ENCODE data around the gene FBL. TPM values are rescaled to one million over a fixed set of nuclear protein-coding genes. Genes with fewer than 3 reads are reported as not detected.
"Not testable (repeated sequence)": the region's sequence is repeated elsewhere in the genome, so short reads cannot be mapped to it uniquely, and the experiment has no call there.

FBL gene
- total RNA-seq, 1 experiment from 2014 or later = 189 TPM

DNA sequence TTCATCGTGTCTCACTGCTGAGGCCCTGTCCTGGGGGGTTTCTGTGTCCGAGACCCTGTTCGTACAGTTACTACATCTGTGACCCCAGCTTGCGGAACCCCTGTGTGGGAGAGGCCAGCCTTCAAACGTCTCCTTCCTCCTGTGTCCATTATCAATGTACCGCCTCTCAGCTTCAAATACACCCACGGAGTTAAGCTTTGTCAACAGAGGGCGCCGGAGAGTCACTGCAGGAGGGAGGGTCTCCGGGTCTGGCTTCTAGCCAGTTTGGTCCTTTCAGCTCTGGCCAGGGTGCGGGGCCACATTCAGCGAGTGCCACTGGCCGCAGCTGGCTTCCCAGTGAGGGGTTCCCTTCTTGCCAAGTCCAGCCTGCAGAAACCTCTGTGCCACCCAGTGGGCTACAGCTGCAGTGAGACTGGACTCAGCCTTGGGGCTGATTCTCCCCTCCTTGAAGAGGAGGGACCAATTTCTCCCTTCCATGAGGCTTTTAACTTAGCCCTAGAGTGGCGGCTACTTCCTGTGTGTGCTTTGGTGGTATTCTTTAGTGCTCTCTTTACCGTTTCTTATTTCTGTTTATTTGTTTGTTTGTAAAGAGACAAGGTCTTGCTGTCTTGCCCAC is 35.4 kb upstream of the FBL start:
- not testable (repeated sequence) for H3K9me3 ChIP-seq (replicated peaks); H3K27ac ChIP-seq; H3K4me3 ChIP-seq; DNase-seq (ENCODE audit: low read depth in 1 of 2, low spot score in 2 of 2); H3K27me3 ChIP-seq (replicated peaks); H3K4me1 ChIP-seq (replicated peaks); H3K36me3 ChIP-seq

- not testable (repeated sequence) for H3K27me3 ChIP-seq (replicated peaks); H3K9me3 ChIP-seq (replicated peaks); H3K36me3 ChIP-seq; DNase-seq (ENCODE audit: low read depth in 1 of 2, low spot score in 2 of 2); H3K4me1 ChIP-seq (replicated peaks); H3K27ac ChIP-seq; H3K4me3 ChIP-seq
Observed at GRCh38 chr19:39880241-39880640, 34.1 kb upstream of the FBL start.

DNA sequence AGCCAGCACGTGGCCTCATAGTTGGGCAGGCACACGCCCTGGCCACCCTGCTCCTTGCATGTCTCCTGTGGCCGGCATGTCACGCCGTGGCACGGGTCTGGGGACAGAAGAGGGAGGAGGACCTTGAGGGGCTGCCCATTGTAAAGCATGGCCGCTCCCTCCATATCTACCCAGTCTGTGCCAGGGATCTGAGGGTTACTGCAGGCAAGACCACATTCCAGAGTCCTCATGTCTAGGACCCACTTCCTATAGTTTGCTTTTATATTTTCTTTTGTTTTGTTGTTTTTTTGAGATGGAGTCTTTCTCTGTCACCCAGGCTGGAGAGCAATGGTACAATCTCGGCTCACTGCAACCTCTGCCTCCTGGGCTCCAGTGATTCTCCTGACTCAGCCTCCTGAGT is 33.6 kb upstream of the FBL start:
- H3K27ac ChIP-seq; H3K4me1 ChIP-seq (replicated peaks); H3K9me3 ChIP-seq (replicated peaks); H3K4me3 ChIP-seq; H3K36me3 ChIP-seq; DNase-seq (ENCODE audit: low read depth in 1 of 2, low spot score in 2 of 2); H3K27me3 ChIP-seq (replicated peaks): not testable (repeated sequence)

- not testable (repeated sequence) for H3K4me1 ChIP-seq (replicated peaks); H3K4me3 ChIP-seq; H3K9me3 ChIP-seq (replicated peaks); H3K36me3 ChIP-seq; H3K27me3 ChIP-seq (replicated peaks); DNase-seq (ENCODE audit: low read depth in 1 of 2, low spot score in 2 of 2); H3K27ac ChIP-seq
Observed at GRCh38 chr19:39878866-39879265, 32.7 kb upstream of the FBL start.

DNA sequence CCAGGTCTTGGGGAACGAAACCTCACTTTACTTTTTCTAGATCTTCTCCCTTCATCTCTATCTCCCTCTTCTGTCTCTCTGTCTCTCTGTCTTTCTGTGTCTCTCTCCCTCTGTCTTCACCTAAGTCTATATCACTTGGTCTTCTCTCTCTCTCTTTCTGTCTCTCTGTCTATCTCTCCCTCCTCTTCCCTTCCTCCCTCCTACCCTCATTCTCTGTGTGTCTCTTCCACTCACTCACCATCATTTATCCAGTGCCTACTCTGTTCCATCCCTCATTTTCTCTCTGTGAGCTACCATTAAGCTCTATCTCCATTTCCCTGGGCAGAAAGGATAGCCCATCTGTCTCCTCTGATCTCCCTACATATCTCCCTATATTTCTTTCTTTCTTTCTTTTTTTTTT is 32.2 kb upstream of the FBL start:
- Histone ChIP-seq H3K9me3 (replicated peaks) (no peaks in the 10 kb centered on the region), H3K4me1 (replicated peaks) (no peaks in the 10 kb centered on the region), H3K4me3 (no peak overlapping the region), H3K36me3 (no peaks in the 10 kb centered on the region), H3K27ac (no peak overlapping the region), H3K27me3 (replicated peaks) (no peaks in the 10 kb centered on the region)
- no peak for DNase-seq (ENCODE audit: low read depth in 1 of 2, low spot score in 2 of 2)

GRCh38 chr19:39877982-39878381 is 31.8 kb upstream of the FBL start:
- H3K27ac ChIP-seq; H3K9me3 ChIP-seq (replicated peaks); H3K4me3 ChIP-seq; DNase-seq (ENCODE audit: low read depth in 1 of 2, low spot score in 2 of 2); H3K4me1 ChIP-seq (replicated peaks); H3K27me3 ChIP-seq (replicated peaks); H3K36me3 ChIP-seq: not testable (repeated sequence)

DNA sequence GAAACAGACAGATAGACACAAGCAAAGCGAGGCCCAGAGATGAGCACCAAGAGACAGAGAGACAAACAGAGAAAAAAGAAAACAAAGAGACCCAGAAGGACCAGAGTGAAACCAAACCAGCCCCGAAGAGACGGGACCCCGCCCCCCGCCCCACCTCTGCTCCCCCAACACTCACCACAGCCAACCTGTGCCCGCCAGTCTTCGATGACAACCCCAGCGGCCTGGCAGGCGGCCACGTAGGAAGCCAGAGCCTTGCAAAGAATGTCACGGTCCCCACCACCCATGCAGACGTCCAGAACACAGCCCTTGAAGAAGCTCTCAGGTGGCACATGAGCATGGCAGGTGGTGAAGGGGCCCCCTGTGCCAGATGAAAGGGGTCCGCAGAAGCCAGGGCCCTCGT is 31.3 kb upstream of the FBL start:
- not testable (repeated sequence) for H3K36me3 ChIP-seq; H3K9me3 ChIP-seq (replicated peaks); DNase-seq (ENCODE audit: low read depth in 1 of 2, low spot score in 2 of 2); H3K4me3 ChIP-seq; H3K27me3 ChIP-seq (replicated peaks); H3K27ac ChIP-seq; H3K4me1 ChIP-seq (replicated peaks)

GRCh38 chr19:39876486-39876885 is 30.3 kb upstream of the FBL start:
- H3K36me3 ChIP-seq; H3K27me3 ChIP-seq (replicated peaks); H3K27ac ChIP-seq; DNase-seq (ENCODE audit: low read depth in 1 of 2, low spot score in 2 of 2); H3K4me3 ChIP-seq; H3K4me1 ChIP-seq (replicated peaks); H3K9me3 ChIP-seq (replicated peaks): not testable (repeated sequence)

DNA sequence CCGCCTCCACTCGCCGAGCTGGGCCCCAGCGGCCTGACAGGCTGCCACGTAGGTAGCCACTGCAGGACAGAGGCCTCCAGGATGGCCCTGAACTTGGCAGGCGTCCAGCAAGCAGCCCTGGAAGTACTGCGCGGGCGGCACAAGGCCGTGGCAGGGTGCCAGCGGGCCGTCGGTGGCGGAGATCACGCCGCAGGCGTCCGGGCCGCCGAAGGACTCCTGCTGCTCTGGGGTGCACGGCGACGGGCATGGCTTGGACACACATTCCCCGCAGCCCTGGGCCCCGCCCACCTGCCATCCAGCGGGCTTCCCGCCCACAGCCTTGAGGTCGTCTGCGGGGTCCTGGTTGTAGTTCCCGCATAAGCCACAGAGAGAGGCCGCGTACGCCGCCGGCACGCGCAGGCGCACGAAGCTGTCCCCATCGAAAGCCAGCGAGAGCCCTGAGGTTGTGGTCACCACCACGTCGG is 29.3 kb upstream of the FBL start:
- not testable (repeated sequence) for H3K27ac ChIP-seq; DNase-seq (ENCODE audit: low read depth in 1 of 2, low spot score in 2 of 2); H3K27me3 ChIP-seq (replicated peaks); H3K4me3 ChIP-seq; H3K36me3 ChIP-seq; H3K4me1 ChIP-seq (replicated peaks); H3K9me3 ChIP-seq (replicated peaks)

- H3K27me3 ChIP-seq (replicated peaks) = no peaks in the 10 kb centered on the region; the same call in 1 of the 2 replicates
- no peak overlapping the region for H3K4me3 ChIP-seq
- H3K36me3 ChIP-seq = no peaks in the 10 kb centered on the region
- H3K27ac ChIP-seq = no peak overlapping the region
- DNase-seq (ENCODE audit: low read depth in 1 of 2, low spot score in 2 of 2) = no peak
- H3K9me3 ChIP-seq (replicated peaks) = no peaks in the 10 kb centered on the region
- H3K4me1 ChIP-seq (replicated peaks) = no peaks in the 10 kb centered on the region
Observed at GRCh38 chr19:39874404-39874803, 28.2 kb upstream of the FBL start.

GRCh38 chr19:39873385-39873784 is 27.2 kb upstream of the FBL start:
- DNase-seq (ENCODE audit: low read depth in 1 of 2, low spot score in 2 of 2) = no peak
- Histone ChIP-seq H3K27me3 (replicated peaks) (no peaks in the 10 kb centered on the region; the same call in 1 of the 2 replicates), H3K9me3 (replicated peaks) (no peaks in the 10 kb centered on the region), H3K36me3 (no peaks in the 10 kb centered on the region), H3K4me1 (replicated peaks) (no peaks in the 10 kb centered on the region), H3K27ac (no peak overlapping the region), H3K4me3 (no peak overlapping the region)

- H3K9me3 ChIP-seq (replicated peaks) = no peaks in the 10 kb centered on the region
- no peaks in the 10 kb centered on the region for H3K4me1 ChIP-seq (replicated peaks)
- H3K27ac ChIP-seq = no peak overlapping the region
- H3K4me3 ChIP-seq = no peak overlapping the region
- peaks cover 3% of the 10 kb centered on the region; the same call in 1 of the 2 replicates for H3K27me3 ChIP-seq (replicated peaks)
- no peak for DNase-seq (ENCODE audit: low read depth in 1 of 2, low spot score in 2 of 2)
- no peaks in the 10 kb centered on the region for H3K36me3 ChIP-seq
Observed at GRCh38 chr19:39871886-39872866, 26.0 kb upstream of the FBL start.

DNA sequence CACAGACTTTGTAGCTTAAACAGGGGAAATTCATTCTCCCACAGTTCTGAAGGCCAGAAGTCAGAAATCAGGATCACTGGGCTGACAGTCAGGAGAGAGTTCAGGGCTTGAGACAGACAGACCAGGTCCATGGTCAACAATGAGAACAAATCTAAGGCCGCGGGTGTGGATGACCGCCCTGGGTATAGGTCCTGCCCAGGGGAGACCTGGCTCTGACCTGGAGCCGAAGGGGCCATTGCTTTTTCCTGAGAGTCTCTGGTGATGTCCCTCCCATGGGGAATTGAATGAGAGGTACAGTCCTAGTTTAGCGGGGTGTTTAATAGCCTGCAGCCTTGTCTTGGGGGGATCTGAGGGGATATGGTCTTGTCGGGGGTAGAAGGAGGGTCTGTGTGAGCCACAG is 25.2 kb upstream of the FBL start:
- H3K27ac ChIP-seq = no peak overlapping the region
- no peaks in the 10 kb centered on the region for H3K9me3 ChIP-seq (replicated peaks)
- peaks cover 5% of the 10 kb centered on the region; the same call in 1 of the 2 replicates for H3K27me3 ChIP-seq (replicated peaks)
- DNase-seq (ENCODE audit: low read depth in 1 of 2, low spot score in 2 of 2) = no peak
- no peaks in the 10 kb centered on the region for H3K4me1 ChIP-seq (replicated peaks)
- H3K4me3 ChIP-seq = no peak overlapping the region
- no peaks in the 10 kb centered on the region for H3K36me3 ChIP-seq

- Histone ChIP-seq H3K4me1 (replicated peaks) (no peaks in the 10 kb centered on the region), H3K27ac (no peak overlapping the region), H3K27me3 (replicated peaks) (peaks cover 5% of the 10 kb centered on the region), H3K4me3 (no peak overlapping the region), H3K9me3 (replicated peaks) (no peaks in the 10 kb centered on the region), H3K36me3 (no peaks in the 10 kb centered on the region)
- DNase-seq (ENCODE audit: low read depth in 1 of 2, low spot score in 2 of 2) = no peak
Observed at GRCh38 chr19:39870171-39870971, 24.2 kb upstream of the FBL start.

Data from SJSA1 (cell line).